Measurements from ENCODE around the gene TMEM88. TPM values are rescaled to one million over a fixed set of nuclear protein-coding genes. Genes with fewer than 3 reads are reported as not detected.

The TMEM88 gene
- total RNA-seq, 2 donors from 2014 or later: 5.2 to 5.3 TPM

- ATAC-seq (replicated peaks in 1 of 2) (peak; percentile 55 to 57), DNase-seq (peak; percentile 96 to 99)
- no peaks in the 10 kb centered on the region for H3K9me3 Mint-ChIP-seq
- H3K27me3 Mint-ChIP-seq (ENCODE audit: low read depth): no peaks in the 10 kb centered on the region
- peak overlapping the region; percentile 89 for H3K27ac Mint-ChIP-seq
- H3K4me3 Mint-ChIP-seq: peak overlapping the region; percentile 91 to 100
- peaks cover 2 to 7% of the 10 kb centered on the region in 2 donors for H3K36me3 Mint-ChIP-seq (ENCODE audit: insufficient read depth in 2 of 2)
- peaks cover 70% of the 10 kb centered on the region for H3K4me1 Mint-ChIP-seq (ENCODE audit: low read depth)
Observed at GRCh38 chr17:7842380-7843256, 12.2 kb upstream of the TMEM88 start.

GRCh38 chr17:7843257-7843535 is 11.7 kb upstream of the TMEM88 start:
- DNase-seq (peak; percentile 64 to 65), ATAC-seq (replicated peaks in 1 of 2) (peak in 1 of 2 donors; percentile 3)
- Mint-ChIP-seq H3K9me3 (no peaks in the 10 kb centered on the region), H3K27ac (peak overlapping the region; percentile 89), H3K4me3 (peak overlapping the region; percentile 91 to 100), H3K4me1 (ENCODE audit: low read depth) (peaks cover 67% of the 10 kb centered on the region), H3K27me3 (ENCODE audit: low read depth) (no peaks in the 10 kb centered on the region), H3K36me3 (ENCODE audit: insufficient read depth in 2 of 2) (peaks cover 2 to 8% of the 10 kb centered on the region in 2 donors)

- Mint-ChIP-seq H3K27me3 (ENCODE audit: low read depth) (no peaks in the 10 kb centered on the region), H3K27ac (peak overlapping the region; percentile 88), H3K9me3 (no peaks in the 10 kb centered on the region), H3K36me3 (ENCODE audit: insufficient read depth in 2 of 2) (peaks cover 2 to 10% of the 10 kb centered on the region in 2 donors), H3K4me3 (peak overlapping the region; percentile 91 to 100), H3K4me1 (ENCODE audit: low read depth) (peaks cover 62% of the 10 kb centered on the region)
- DNase-seq (peak; percentile 85 to 88), ATAC-seq (replicated peaks in 1 of 2) (peak; percentile 17 to 21)
Observed at GRCh38 chr17:7843536-7844291, 11.2 kb upstream of the TMEM88 start.

GRCh38 chr17:7844292-7845154 is 10.3 kb upstream of the TMEM88 start:
- H3K36me3 Mint-ChIP-seq (ENCODE audit: insufficient read depth in 2 of 2): peaks cover 2 to 10% of the 10 kb centered on the region in 2 donors
- peak; percentile 49 to 52 for ATAC-seq (replicated peaks in 1 of 2)
- peak; percentile 88 to 91 for DNase-seq
- H3K9me3 Mint-ChIP-seq: no peaks in the 10 kb centered on the region
- peak overlapping the region; percentile 88 for H3K27ac Mint-ChIP-seq
- H3K4me3 Mint-ChIP-seq: peak overlapping the region; percentile 91 to 100
- H3K27me3 Mint-ChIP-seq (ENCODE audit: low read depth): no peaks in the 10 kb centered on the region
- peaks cover 55% of the 10 kb centered on the region for H3K4me1 Mint-ChIP-seq (ENCODE audit: low read depth)

DNA sequence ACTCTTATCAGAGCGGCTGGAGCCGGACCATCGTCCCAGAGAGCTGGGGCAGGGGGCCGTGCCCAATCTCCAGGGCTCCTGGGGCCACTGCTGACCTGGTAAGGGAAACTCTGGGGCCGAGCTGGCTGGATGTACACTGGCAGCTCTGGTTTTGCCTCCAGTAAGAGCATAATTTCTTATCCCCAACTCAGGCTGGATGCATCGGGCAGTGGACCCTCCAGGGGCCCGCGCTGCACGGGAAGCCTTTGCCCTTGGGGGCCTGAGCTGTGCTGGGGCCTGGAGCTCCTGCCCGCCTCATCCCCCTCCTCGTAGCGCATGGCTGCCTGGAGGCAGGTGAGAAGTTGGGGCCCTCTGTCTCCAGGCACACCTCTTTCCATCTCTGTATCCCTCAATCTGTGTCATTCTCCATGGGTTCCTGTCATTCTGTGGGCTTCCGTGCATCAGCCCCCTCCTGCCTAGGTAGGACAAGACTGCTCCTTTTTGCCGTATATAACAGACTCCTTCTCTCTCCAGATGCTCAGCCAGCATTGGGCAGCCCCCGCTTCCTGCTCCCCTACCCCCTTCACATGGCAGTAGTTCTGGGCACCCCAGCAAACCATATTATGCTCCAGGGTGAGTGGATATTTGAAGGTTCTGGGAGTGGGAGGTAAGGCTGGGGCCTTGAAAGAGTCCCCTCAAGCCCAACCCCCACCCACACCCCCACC is 9.4 kb upstream of the TMEM88 start:
- DNase-seq: no peak
- no peak for ATAC-seq (replicated peaks in 1 of 2)
- peaks cover 2 to 10% of the 10 kb centered on the region in 2 donors for H3K36me3 Mint-ChIP-seq (ENCODE audit: insufficient read depth in 2 of 2)

GRCh38 chr17:7846063-7846735 is 8.7 kb upstream of the TMEM88 start:
- ATAC-seq (replicated peaks in 1 of 2): no peak
- H3K27ac Mint-ChIP-seq: peak overlapping the region; percentile 19
- no peaks in the 10 kb centered on the region for H3K9me3 Mint-ChIP-seq
- DNase-seq: no peak
- peaks cover 0 to 11% of the 10 kb centered on the region in 2 donors for H3K36me3 Mint-ChIP-seq (ENCODE audit: insufficient read depth in 2 of 2)
- peak overlapping the region; percentile 69 to 100 for H3K4me3 Mint-ChIP-seq
- no peaks in the 10 kb centered on the region for H3K27me3 Mint-ChIP-seq (ENCODE audit: low read depth)
- peaks cover 55% of the 10 kb centered on the region for H3K4me1 Mint-ChIP-seq (ENCODE audit: low read depth)

More for the DNA sequence above, 9.4 kb upstream of the TMEM88 start:
- no peaks in the 10 kb centered on the region for H3K9me3 Mint-ChIP-seq
- peak overlapping the region; percentile 91 to 100 for H3K4me3 Mint-ChIP-seq
- H3K27ac Mint-ChIP-seq: peak overlapping the region; percentile 71
- peaks cover 55% of the 10 kb centered on the region for H3K4me1 Mint-ChIP-seq (ENCODE audit: low read depth)
- no peaks in the 10 kb centered on the region for H3K27me3 Mint-ChIP-seq (ENCODE audit: low read depth)

- H3K27ac Mint-ChIP-seq: peak overlapping the region; percentile 19
Observed at GRCh38 chr17:7846765-7847661, 7.9 kb upstream of the TMEM88 start.

DNA sequence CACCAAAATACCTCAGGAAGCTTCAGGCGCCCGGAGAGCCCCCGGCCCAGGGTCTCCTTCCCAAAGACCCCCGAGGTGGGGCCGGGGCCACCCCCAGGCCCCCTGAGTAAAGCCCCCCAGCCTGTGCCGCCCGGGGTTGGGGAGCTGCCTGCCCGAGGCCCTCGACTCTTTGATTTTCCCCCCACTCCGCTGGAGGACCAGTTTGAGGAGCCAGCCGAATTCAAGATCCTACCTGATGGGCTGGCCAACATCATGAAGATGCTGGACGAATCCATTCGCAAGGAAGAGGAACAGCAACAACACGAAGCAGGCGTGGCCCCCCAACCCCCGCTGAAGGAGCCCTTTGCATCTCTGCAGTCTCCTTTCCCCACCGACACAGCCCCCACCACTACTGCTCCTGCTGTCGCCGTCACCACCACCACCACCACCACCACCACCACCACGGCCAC is 6.7 kb upstream of the TMEM88 start:
- DNase-seq: no peak
- no peaks in the 10 kb centered on the region for H3K9me3 Mint-ChIP-seq
- no peak overlapping the region for H3K27ac Mint-ChIP-seq
- no peaks in the 10 kb centered on the region for H3K27me3 Mint-ChIP-seq (ENCODE audit: low read depth)
- H3K4me1 Mint-ChIP-seq (ENCODE audit: low read depth): peaks cover 51% of the 10 kb centered on the region
- H3K4me3 Mint-ChIP-seq: peak overlapping the region in 1 of 2 donors; percentile 15
- ATAC-seq (replicated peaks in 1 of 2): no peak
- peaks cover 0 to 13% of the 10 kb centered on the region in 2 donors for H3K36me3 Mint-ChIP-seq (ENCODE audit: insufficient read depth in 2 of 2)

More at GRCh38 chr17:7846765-7847661, 7.9 kb upstream of the TMEM88 start:
- no peaks in the 10 kb centered on the region for H3K27me3 Mint-ChIP-seq (ENCODE audit: low read depth)
- peak overlapping the region; percentile 68 to 69 for H3K4me3 Mint-ChIP-seq
- H3K4me1 Mint-ChIP-seq (ENCODE audit: low read depth): peaks cover 60% of the 10 kb centered on the region
- H3K9me3 Mint-ChIP-seq: no peaks in the 10 kb centered on the region
- no peak for ATAC-seq (replicated peaks in 1 of 2)
- peaks cover 0 to 11% of the 10 kb centered on the region in 2 donors for H3K36me3 Mint-ChIP-seq (ENCODE audit: insufficient read depth in 2 of 2)
- no peak for DNase-seq

- no peaks in the 10 kb centered on the region for H3K9me3 Mint-ChIP-seq
Observed at GRCh38 chr17:7848739-7849129, 6.1 kb upstream of the TMEM88 start.

GRCh38 chr17:7849130-7849750 is 5.6 kb upstream of the TMEM88 start:
- peak overlapping the region in 1 of 2 donors; percentile 72 for H3K4me3 Mint-ChIP-seq
- no peaks in the 10 kb centered on the region for H3K9me3 Mint-ChIP-seq
- H3K27ac Mint-ChIP-seq: no peak overlapping the region
- H3K36me3 Mint-ChIP-seq (ENCODE audit: insufficient read depth in 2 of 2): peaks cover 0 to 17% of the 10 kb centered on the region in 2 donors
- ATAC-seq (replicated peaks in 1 of 2): no peak
- DNase-seq: no peak
- peaks cover 55% of the 10 kb centered on the region for H3K4me1 Mint-ChIP-seq (ENCODE audit: low read depth)
- no peaks in the 10 kb centered on the region for H3K27me3 Mint-ChIP-seq (ENCODE audit: low read depth)

More at GRCh38 chr17:7848739-7849129, 6.1 kb upstream of the TMEM88 start:
- DNase-seq (no peak), ATAC-seq (replicated peaks in 1 of 2) (no peak)
- H3K4me1 Mint-ChIP-seq (ENCODE audit: low read depth): peaks cover 53% of the 10 kb centered on the region
- H3K36me3 Mint-ChIP-seq (ENCODE audit: insufficient read depth in 2 of 2): peaks cover 0 to 15% of the 10 kb centered on the region in 2 donors
- H3K27me3 Mint-ChIP-seq (ENCODE audit: low read depth): no peaks in the 10 kb centered on the region
- no peak overlapping the region for H3K27ac Mint-ChIP-seq
- H3K4me3 Mint-ChIP-seq: no peak overlapping the region
